Effector memory CD8-positive, alpha-beta T cell (primary cell): Measurements from ENCODE around the gene C11orf52.

Experiments used
- ATAC-seq: fragments of 150-1000 bp; cut with Tn5 transposase; replicated peaks from 2 replicates; pipeline ENCODE4 v1.10.0; 2021; ENCODE audit warnings: mild to moderate bottlenecking, moderate library complexity
- DNase-seq, 3 experiments: peaks; one replicate each; pipeline ENCODE4 v3.0.0; 2021
- H3K27ac Mint-ChIP-seq, 2 donors: one replicate each; pipeline ENCODE4 v1.8.0; 2022; ENCODE audit warnings: mild to moderate bottlenecking in 2 of 2, mixed read lengths in 2 of 2, moderate library complexity in 2 of 2
- H3K27me3 Mint-ChIP-seq, 2 donors: one replicate each; pipeline ENCODE4 v1.8.0; 2022; ENCODE audit warnings: mixed read lengths in 2 of 2
- H3K36me3 Mint-ChIP-seq: one replicate; pipeline ENCODE4 v1.8.0; 2022; ENCODE audit warnings: mild to moderate bottlenecking, moderate library complexity, mixed read lengths; ENCODE audit not compliant: insufficient read depth
- H3K4me1 Mint-ChIP-seq, 2 donors: one replicate each; pipeline ENCODE4 v1.8.0; 2022; ENCODE audit warnings: low read depth in 2 of 2, mixed read lengths in 2 of 2
- H3K4me3 Mint-ChIP-seq, 2 donors: one replicate each; pipeline ENCODE4 v1.8.0; 2022; ENCODE audit warnings: mild to moderate bottlenecking in 2 of 2, mixed read lengths in 2 of 2, moderate library complexity in 2 of 2
- H3K9me3 Mint-ChIP-seq, 2 donors: one replicate each; pipeline ENCODE4 v1.8.0; 2022; ENCODE audit warnings: mixed read lengths in 2 of 2

The C11orf52 gene

GRCh38 chr11:111951565-111951964 is 32.9 kb downstream of the C11orf52 start:
- ATAC-seq, result no peak
- H3K27ac Mint-ChIP-seq, result no peak overlapping the region
- H3K36me3 Mint-ChIP-seq, result no peaks in the 10 kb centered on the region
- DNase-seq, result no peak
- H3K9me3 Mint-ChIP-seq, result no peaks in the 10 kb centered on the region
- peaks cover 0 to 6% of the 10 kb centered on the region in 2 donors for H3K4me1 Mint-ChIP-seq
- H3K4me3 Mint-ChIP-seq, result no peak overlapping the region
- H3K27me3 Mint-ChIP-seq, result no peaks in the 10 kb centered on the region

GRCh38 chr11:111954154-111954553 is 35.4 kb downstream of the C11orf52 start:
- DNase-seq (no peak), ATAC-seq (no peak)
- H3K4me3 Mint-ChIP-seq, result no peak overlapping the region
- H3K27me3 Mint-ChIP-seq, result no peaks in the 10 kb centered on the region
- no peaks in the 10 kb centered on the region for H3K9me3 Mint-ChIP-seq
- peaks cover 0 to 6% of the 10 kb centered on the region in 2 donors for H3K4me1 Mint-ChIP-seq
- no peaks in the 10 kb centered on the region for H3K36me3 Mint-ChIP-seq
- H3K27ac Mint-ChIP-seq, result no peak overlapping the region

- no peak for ATAC-seq
- H3K27me3 Mint-ChIP-seq, result no peaks in the 10 kb centered on the region
- DNase-seq, result no peak
- no peak overlapping the region for H3K27ac Mint-ChIP-seq
- H3K9me3 Mint-ChIP-seq, result no peaks in the 10 kb centered on the region
- H3K4me1 Mint-ChIP-seq, result no peaks in the 10 kb centered on the region
- no peak overlapping the region for H3K4me3 Mint-ChIP-seq
- H3K36me3 Mint-ChIP-seq, result no peaks in the 10 kb centered on the region
Measured at GRCh38 chr11:111957663-111958444, 39.1 kb downstream of the C11orf52 start.

- Mint-ChIP-seq H3K27me3 (no peaks in the 10 kb centered on the region), H3K36me3 (no peaks in the 10 kb centered on the region), H3K4me3 (no peak overlapping the region), H3K27ac (no peak overlapping the region), H3K4me1 (no peaks in the 10 kb centered on the region), H3K9me3 (no peaks in the 10 kb centered on the region)
- DNase-seq, result no peak
- ATAC-seq, result no peak
Measured at GRCh38 chr11:111960916-111961315, 42.2 kb downstream of the C11orf52 start.

GRCh38 chr11:111961389-111962300 is 42.9 kb downstream of the C11orf52 start:
- Mint-ChIP-seq H3K27ac (no peak overlapping the region), H3K27me3 (no peaks in the 10 kb centered on the region), H3K4me3 (no peak overlapping the region), H3K36me3 (no peaks in the 10 kb centered on the region), H3K9me3 (no peaks in the 10 kb centered on the region), H3K4me1 (no peaks in the 10 kb centered on the region)
- DNase-seq, result no peak
- no peak for ATAC-seq

GRCh38 chr11:111963931-111964340 is 45.2 kb downstream of the C11orf52 start:
- Mint-ChIP-seq H3K4me1 (no peaks in the 10 kb centered on the region), H3K4me3 (no peak overlapping the region), H3K36me3 (no peaks in the 10 kb centered on the region), H3K27me3 (no peaks in the 10 kb centered on the region), H3K27ac (no peak overlapping the region), H3K9me3 (no peaks in the 10 kb centered on the region)
- DNase-seq (no peak), ATAC-seq (no peak)

- no peak for DNase-seq
- H3K9me3 Mint-ChIP-seq, result no peaks in the 10 kb centered on the region
- H3K4me3 Mint-ChIP-seq, result no peak overlapping the region
- no peaks in the 10 kb centered on the region for H3K27me3 Mint-ChIP-seq
- no peaks in the 10 kb centered on the region for H3K36me3 Mint-ChIP-seq
- no peak for ATAC-seq
- no peaks in the 10 kb centered on the region for H3K4me1 Mint-ChIP-seq
- no peak overlapping the region for H3K27ac Mint-ChIP-seq
Measured at GRCh38 chr11:111966678-111967077, 48.0 kb downstream of the C11orf52 start.

GRCh38 chr11:111967649-111968048 is 48.9 kb downstream of the C11orf52 start:
- Mint-ChIP-seq H3K36me3 (no peaks in the 10 kb centered on the region), H3K4me1 (no peaks in the 10 kb centered on the region), H3K27ac (no peak overlapping the region), H3K27me3 (no peaks in the 10 kb centered on the region), H3K9me3 (no peaks in the 10 kb centered on the region), H3K4me3 (no peak overlapping the region)
- DNase-seq (no peak), ATAC-seq (no peak)

- H3K4me3 Mint-ChIP-seq, result no peak overlapping the region
- H3K27ac Mint-ChIP-seq, result no peak overlapping the region
- ATAC-seq (no peak), DNase-seq (no peak)
- H3K4me1 Mint-ChIP-seq, result no peaks in the 10 kb centered on the region
- no peaks in the 10 kb centered on the region for H3K27me3 Mint-ChIP-seq
- no peaks in the 10 kb centered on the region for H3K36me3 Mint-ChIP-seq
- H3K9me3 Mint-ChIP-seq, result no peaks in the 10 kb centered on the region
Measured at GRCh38 chr11:111969344-111969743, 50.6 kb downstream of the C11orf52 start.

- DNase-seq, result no peak
- Mint-ChIP-seq H3K36me3 (peaks cover 6% of the 10 kb centered on the region), H3K4me1 (peaks cover 0 to 6% of the 10 kb centered on the region in 2 donors), H3K27ac (no peak overlapping the region), H3K27me3 (peaks cover 6 to 30% of the 10 kb centered on the region in 2 donors), H3K9me3 (no peaks in the 10 kb centered on the region), H3K4me3 (no peak overlapping the region)
- no peak for ATAC-seq
Measured at GRCh38 chr11:111974446-111974845, 55.7 kb downstream of the C11orf52 start.

- no peak overlapping the region for H3K27ac Mint-ChIP-seq
- no peak overlapping the region for H3K4me3 Mint-ChIP-seq
- no peaks in the 10 kb centered on the region for H3K9me3 Mint-ChIP-seq
- peaks cover 6% of the 10 kb centered on the region for H3K36me3 Mint-ChIP-seq
- H3K4me1 Mint-ChIP-seq, result peaks cover 0 to 6% of the 10 kb centered on the region in 2 donors
- DNase-seq, result no peak
- peaks cover 6 to 38% of the 10 kb centered on the region in 2 donors for H3K27me3 Mint-ChIP-seq
- no peak for ATAC-seq
Measured at GRCh38 chr11:111975076-111975806, 56.5 kb downstream of the C11orf52 start.

GRCh38 chr11:111976119-111976766 is 57.5 kb downstream of the C11orf52 start:
- Mint-ChIP-seq H3K9me3 (no peaks in the 10 kb centered on the region), H3K4me3 (peak overlapping the region; percentile 45 to 66), H3K4me1 (peaks cover 0 to 6% of the 10 kb centered on the region in 2 donors), H3K36me3 (peaks cover 6% of the 10 kb centered on the region), H3K27ac (no peak overlapping the region), H3K27me3 (peaks cover 6 to 41% of the 10 kb centered on the region in 2 donors)
- DNase-seq, result no peak
- no peak for ATAC-seq
